GM12878 (cell line): ENCODE results near the gene HNRNPU. TPM values are rescaled to one million over a fixed set of nuclear protein-coding genes. Genes with fewer than 3 reads are reported as not detected.

ENCODE experiments used
- ATAC-seq: fragments of 200-7000 bp; cut with Tn5 transposase; 3 replicates; pipeline ENCODE4 v1.9.1; 2020; ENCODE audit warnings: mild to moderate bottlenecking, moderate library complexity
- BruUV-seq: library from RNA; stranded (reverse); fragments of 400-500 nt; replicated peaks from 2 replicates; lab custom pipeline; 2021; lab: Mats Ljungman, UMichigan
- CTCF ChIA-PET: fragments of 300-600 bp; sonication (Branson Sonifier 250); formaldehyde crosslinking; extraction: SDS; loops from one replicate; lab custom pipeline; 2021; ENCODE audit warnings: inconsistent platforms; lab: Yijun Ruan, JAX
- POLR2A ChIA-PET: fragments of 350-600 bp; formaldehyde crosslinking; extraction: SDS; loops from one replicate; lab custom pipeline; 2021; ENCODE audit warnings: inconsistent platforms; lab: Charles Lee
- RAD21 ChIA-PET: fragments of 300-600 bp; sonication (Branson Sonifier 250); formaldehyde crosslinking; loops from one replicate; lab custom pipeline; 2023; ENCODE audit warnings: antibody characterized with exemption; ENCODE audit not compliant: unreplicated experiment; lab: Charles Lee
- SMC1A ChIA-PET: fragments of 300-600 bp; sonication (Branson Sonifier 250); formaldehyde crosslinking; loops from one replicate; lab custom pipeline; 2023; ENCODE audit not compliant: unreplicated experiment, uncharacterized antibody; lab: Charles Lee
- DNase-seq: peaks from one replicate; pipeline ENCODE4 v3.0.0-alpha.2; 2011; ENCODE audit warnings: low read depth, low spot score
- FAIRE-seq: peaks from 3 replicates; lab custom pipeline; 2011; peaks lifted over from hg19 to GRCh38; lab: Jason Lieb, UNC
- H2AFZ ChIP-seq: 2 replicates; pipeline ENCODE4 v1.6.0; 2011; ENCODE audit warnings: low read depth, low read length, control low read depth; ENCODE audit not compliant: control insufficient read depth
- H3K27ac ChIP-seq: 2 replicates; pipeline ENCODE4 v1.5.1; 2011; ENCODE audit warnings: control low read depth; ENCODE audit not compliant: control insufficient read depth, insufficient read depth
- H3K27me3 ChIP-seq, 2 experiments: replicated peaks in 1 of 2; 2 replicates each; pipeline versions ENCODE4 v1.6.0 to v1.6.1; 2011; ENCODE audit warnings: low read length in 1 of 2; ENCODE audit not compliant: control insufficient read depth in 2 of 2, insufficient read depth in 2 of 2
- H3K36me3 ChIP-seq, 2 experiments: 2 replicates each; pipeline ENCODE4 v1.5.1; 2011; ENCODE audit warnings: low read length in 1 of 2; ENCODE audit not compliant: control insufficient read depth in 2 of 2, insufficient read depth in 2 of 2
- H3K4me1 ChIP-seq: 2 replicates; pipeline ENCODE4 v1.6.1; 2011; ENCODE audit warnings: mild to moderate bottlenecking, low read length, moderate library complexity, mixed read lengths; ENCODE audit not compliant: control insufficient read depth, insufficient read depth
- H3K4me2 ChIP-seq: 2 replicates; pipeline ENCODE4 v1.6.0; 2011; ENCODE audit warnings: control low read depth; ENCODE audit not compliant: control insufficient read depth, insufficient read depth
- H3K4me3 ChIP-seq: fragments of 200-600 bp; sonication (generic); 2 replicates; pipeline ENCODE4 v1.5.1; 2016
- H3K79me2 ChIP-seq: 2 replicates; pipeline ENCODE4 v1.6.0; 2011; ENCODE audit warnings: low read length; ENCODE audit not compliant: control insufficient read depth, insufficient read depth
- H3K9ac ChIP-seq: 2 replicates; pipeline ENCODE4 v1.8.0; 2011; ENCODE audit warnings: low read length, control low read depth, mixed read lengths; ENCODE audit not compliant: control insufficient read depth, insufficient read depth
- H3K9me3 ChIP-seq: replicated peaks from 3 replicates; pipeline ENCODE4 v1.5.1; 2011; ENCODE audit warnings: mild to moderate bottlenecking, low read length; ENCODE audit not compliant: control insufficient read depth, insufficient read depth
- H4K20me1 ChIP-seq: 2 replicates; pipeline ENCODE4 v1.6.0; 2011; ENCODE audit not compliant: control insufficient read depth, insufficient read depth
- BRCA1 ChIP-seq: IDR thresholded peaks from 2 replicates; pipeline ENCODE4 v1.6.1; 2011; ENCODE audit warnings: low read depth, low read length, improper control_type of control experiment
- POLR2AphosphoS5 ChIP-seq: IDR thresholded peaks from 2 replicates; pipeline ENCODE4 v1.6.1; 2011; ENCODE audit warnings: mild to moderate bottlenecking, low read length, inconsistent platforms
- SPI1 ChIP-seq: IDR thresholded peaks from 2 replicates; pipeline ENCODE4 v1.6.1; 2011; ENCODE audit warnings: low read depth, mild to moderate bottlenecking, low read length, moderate library complexity, borderline replicate concordance; ENCODE audit not compliant: insufficient read depth
- TAF1 ChIP-seq: IDR thresholded peaks from 2 replicates; pipeline ENCODE4 v1.6.1; 2011; ENCODE audit warnings: mild to moderate bottlenecking, low read depth, low read length, borderline replicate concordance
- WGBS: methylation state at CpG from one replicate; pipeline ENCODE4 v1.1.6; 2016; ENCODE audit warnings: low lambda C conversion rate; ENCODE audit not compliant: insufficient replicate concordance, insufficient coverage; ENCODE audit errors: missing lambda C conversion rate; 5-methylcytosine and 5-hydroxymethylcytosine counted together
- in situ Hi-C: fragments of 300-500 bp; cut with MboI; formaldehyde crosslinking; loops from 9 replicates; pipeline ENCODE4 v1.14.3; 2018; ENCODE audit warnings: mixed read lengths
- intact Hi-C: fragments of 100-400 bp; cut with micrococcal nuclease; formaldehyde crosslinking; loops from one replicate; pipeline ENCODE4 v1.14.2; 2022; ENCODE audit not compliant: unreplicated experiment
- polyA plus RNA-seq, 11 experiments: library from polyadenylated mRNA; depleted of rRNA in 4 of 11; unstranded in 6 of 11; stranded (reverse) in 5 of 11; fragments of >200 nt; fragmentation: Nextera tagmentation in 4 of 11; fragmentation: Illumina TruSeq in 1 of 11; extraction: Ambion mirVana in 4 of 11; extraction: Trizol in 1 of 11; gene quantifications; 1 replicate in 1 of 11; 2 replicates in 10 of 11; pipeline versions ENCODE4 v1.2.1 to v1.2.3, GENCODE V29; 2011 to 2016; ENCODE audit warnings: inconsistent platforms in 2 of 11, missing spikeins in 2 of 11, low read depth in 1 of 11
- total RNA-seq, 4 experiments: library from RNA; depleted of rRNA in 3 of 4; stranded (reverse); fragments of >200 nt in 3 of 4; fragmentation: Illumina TruSeq in 1 of 4; extraction: Trizol in 1 of 4; gene quantifications; 2 replicates each; pipeline versions ENCODE4 v1.2.1 to v1.2.3, GENCODE V29; 2013 to 2021

The HNRNPU gene
- total and polyA plus RNA-seq, 10 of the 15 experiments (the other 5 are each of a cell fraction or from before 2014, with no cell fraction given): 163 to 569 (median 420) TPM

GRCh38 chr1:244854865-244855578, 9.3 kb downstream of the HNRNPU start:
- WGBS: 79% methylated on average over 7 of the region's 7 CpGs
- RAD21 ChIA-PET: interaction anchor here (1.0 to 2.2 kb wide), 5 partner anchors 15 to 252 kb away, joined by 3 to 10 read pairs (median 5); no protein-coding TSS in a partner anchor

GRCh38 chr1:244854166-244854565, 10.2 kb downstream of the HNRNPU start:
- no peaks in the 10 kb centered on the region for H3K9me3 ChIP-seq
- H3K9ac ChIP-seq: no peak overlapping the region
- TF ChIP-seq BRCA1 (no peak), SPI1 (peak; percentile 13; the same call in 1 of the 2 replicates)
- ChIA-PET SMC1A (interaction anchor here (1.0 to 18.4 kb wide), 4 partner anchors 8 to 189 kb away, joined by 3 to 360 read pairs (median 10); partner anchors contain the start of gene COX20), CTCF (interaction anchor here (1.4 to 3.5 kb wide), 3 partner anchors 12 to 53 kb away, joined by 3 to 11 read pairs (median 10); no protein-coding TSS in a partner anchor), POLR2A (interaction anchor here (0.7 to 21.2 kb wide), 3 partner anchors 10 to 319 kb away, joined by 3 to 350 read pairs (median 3); partner anchors contain the start of genes COX20 and HNRNPU), RAD21 (interaction anchor here (1.0 to 2.0 kb wide), 3 partner anchors 8 to 188 kb away, joined by 3 to 10 read pairs (median 3); no protein-coding TSS in a partner anchor)
- no peak overlapping the region for H2AFZ ChIP-seq
- no peak overlapping the region for H3K4me2 ChIP-seq
- peaks cover 58% of the 10 kb centered on the region for H3K79me2 ChIP-seq
- no peak overlapping the region for H3K27ac ChIP-seq
- no peaks in the 10 kb centered on the region for H3K27me3 ChIP-seq
- BruUV-seq: no TSS peak
- no peaks in the 10 kb centered on the region for H3K4me1 ChIP-seq
- intact Hi-C loops: no loop called here
- no peaks in the 10 kb centered on the region; the same call in 1 of the 2 replicates for H4K20me1 ChIP-seq
- in situ Hi-C loops: no loop called here
- 37% methylated on average over 5 of the region's 5 CpGs for WGBS
- DNase-seq (no peak), FAIRE-seq (no peak), ATAC-seq (no peak)
- no peak overlapping the region for H3K4me3 ChIP-seq
- peaks cover 5 to 53% of the 10 kb centered on the region in 2 experiments for H3K36me3 ChIP-seq

More at GRCh38 chr1:244854865-244855578, 9.3 kb downstream of the HNRNPU start:
- Histone ChIP-seq H3K4me1 (no peaks in the 10 kb centered on the region), H3K36me3 (peaks cover 7 to 61% of the 10 kb centered on the region in 2 experiments), H4K20me1 (no peaks in the 10 kb centered on the region; the same call in 1 of the 2 replicates), H2AFZ (no peak overlapping the region), H3K27ac (no peak overlapping the region), H3K4me2 (peak overlapping the region; percentile 37), H3K79me2 (peaks cover 66% of the 10 kb centered on the region), H3K4me3 (no peak overlapping the region), H3K9me3 (no peaks in the 10 kb centered on the region), H3K27me3 (no peaks in the 10 kb centered on the region), H3K9ac (no peak overlapping the region)
- FAIRE-seq: no peak
- SMC1A ChIA-PET: interaction anchor here (0.9 to 18.4 kb wide), 6 partner anchors 15 to 188 kb away, joined by 3 to 360 read pairs (median 5); partner anchors contain the start of gene COX20
- CTCF ChIA-PET: interaction anchor here (0.7 to 2.7 kb wide), 8 partner anchors 8 to 200 kb away, joined by 3 to 11 read pairs (median 4); partner anchors contain the start of gene HNRNPU
- intact Hi-C loops (no loop called here), in situ Hi-C loops (no loop called here)
- no TSS peak for BruUV-seq
- no peak for DNase-seq
- ATAC-seq: peak; percentile 6
- TF ChIP-seq POLR2AphosphoS5: 0 out of 2 replicates have a peak, but pooled peaks have one; percentile 29
- TF ChIP-seq TAF1: no peak
- POLR2A ChIA-PET: interaction anchor here (1.3 to 21.2 kb wide), 2 partner anchors 8 to 15 kb away, joined by 3 to 350 read pairs; partner anchors contain the start of gene COX20
